ENCODE measurements around the gene HSD17B4. TPM values are rescaled to one million over a fixed set of nuclear protein-coding genes. Genes with fewer than 3 reads are reported as not detected.
A peak's percentile ranks its signal among the peaks of the same experiment; 100 is the strongest.

Gene HSD17B4
- total and polyA plus RNA-seq, 9 of the 15 experiments (the other 6 are each of a cell fraction or from before 2014, with no cell fraction given) = 50.6 to 187 (median 94.6) TPM

GRCh38 chr5:119435436-119436132 lies 16.7 kb upstream of the HSD17B4 start (continued):
- TF ChIP-seq RREB1 (CRISPR knock-in tag; IDR thresholded peaks at IDR 0.05) = no peak
- TF ChIP-seq CC2D1A (IDR thresholded peaks at IDR 0.05) = peak; percentile 48; the same call in 1 of the 2 replicates
- TF ChIP-seq ZNF707 (CRISPR knock-in tag; conservative IDR thresholded peaks at IDR 0.05) = no peak
- peak; percentile 32 for TF ChIP-seq CTBP1 (IDR thresholded peaks at IDR 0.05; ENCODE audit: borderline replicate concordance)
- TF ChIP-seq TAF1 (IDR thresholded peaks at IDR 0.05; ENCODE audit: control insufficient read depth, extremely low read depth, insufficient read depth, low read length, severe bottlenecking) = no peak
- TF ChIP-seq DPF2 (IDR thresholded peaks at IDR 0.05) = 0 out of 2 replicates have a peak, but pooled peaks have one; percentile 25
- TF ChIP-seq XRCC5 (IDR thresholded peaks at IDR 0.05; ENCODE audit: low read depth, low read length) = 0 out of 2 replicates have a peak, but pooled peaks have one; percentile 37
- no peak for TF ChIP-seq E2F8 (IDR thresholded peaks at IDR 0.05; ENCODE audit: low read depth, partially characterized antibody)
- TF ChIP-seq, protein P1, sequence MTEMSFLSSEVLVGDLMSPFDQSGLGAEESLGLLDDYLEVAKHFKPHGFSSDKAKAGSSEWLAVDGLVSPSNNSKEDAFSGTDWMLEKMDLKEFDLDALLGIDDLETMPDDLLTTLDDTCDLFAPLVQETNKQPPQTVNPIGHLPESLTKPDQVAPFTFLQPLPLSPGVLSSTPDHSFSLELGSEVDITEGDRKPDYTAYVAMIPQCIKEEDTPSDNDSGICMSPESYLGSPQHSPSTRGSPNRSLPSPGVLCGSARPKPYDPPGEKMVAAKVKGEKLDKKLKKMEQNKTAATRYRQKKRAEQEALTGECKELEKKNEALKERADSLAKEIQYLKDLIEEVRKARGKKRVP (CRISPR knock-in tag; IDR thresholded peaks at IDR 0.05) = no peak
- no peak for TF ChIP-seq ARID2 (IDR thresholded peaks at IDR 0.05)
- TF ChIP-seq RBM22 (IDR thresholded peaks at IDR 0.05; ENCODE audit: low read depth, low read length, poor library complexity, severe bottlenecking) = no peak
- no peak for TF ChIP-seq ZNF41 (CRISPR knock-in tag; conservative IDR thresholded peaks at IDR 0.05)
- TF ChIP-seq ZEB2 (IDR thresholded peaks at IDR 0.05) = peak; percentile 49; the same call in 1 of the 2 replicates
- no peak for TF ChIP-seq DLX4 (CRISPR knock-in tag; IDR thresholded peaks at IDR 0.05)
- 0 out of 2 replicates have a peak, but pooled peaks have one; percentile 4 for TF ChIP-seq JUND (IDR thresholded peaks at IDR 0.05; ENCODE audit: borderline replicate concordance, low read depth, low read length)
- no peak for TF ChIP-seq JUND (tag; IDR thresholded peaks at IDR 0.05; ENCODE audit: borderline replicate concordance, low read depth, low read length)
- TF ChIP-seq FOXM1 (IDR thresholded peaks at IDR 0.05; ENCODE audit: low read depth) = no peak
- no peak for TF ChIP-seq FOXM1 (CRISPR knock-in tag; IDR thresholded peaks at IDR 0.05; ENCODE audit: low read depth)
- no peak for TF ChIP-seq MIER1 (IDR thresholded peaks at IDR 0.05; ENCODE audit: low read depth)
